NCI-H2171 (cell line): ENCODE results near the gene DHX38.
A peak's percentile ranks its signal among the peaks of the same experiment; 100 is the strongest.
"Not testable (repeated sequence)": the region's sequence is repeated elsewhere in the genome, so short reads cannot be mapped to it uniquely, and the experiment has no call there.

Experiments used
- DNase-seq: peaks from one replicate; lab custom pipeline; 2025; lab: John Stamatoyannopoulos, UW

Gene DHX38

GRCh38 chr16:72093448-72094265 is at the start of gene DHX38, which contains the start of gene TXNL4B:
Gene DHX38, plus strand, starts transcription at chr16:72093847. Its CDS starts 2,311 bp downstream, at chr16:72096158.
Gene TXNL4B, minus strand, starts transcription at chr16:72093620. Its CDS starts 2,871 bp downstream, at chr16:72090749.
- peak; percentile 97 for DNase-seq

DNA sequence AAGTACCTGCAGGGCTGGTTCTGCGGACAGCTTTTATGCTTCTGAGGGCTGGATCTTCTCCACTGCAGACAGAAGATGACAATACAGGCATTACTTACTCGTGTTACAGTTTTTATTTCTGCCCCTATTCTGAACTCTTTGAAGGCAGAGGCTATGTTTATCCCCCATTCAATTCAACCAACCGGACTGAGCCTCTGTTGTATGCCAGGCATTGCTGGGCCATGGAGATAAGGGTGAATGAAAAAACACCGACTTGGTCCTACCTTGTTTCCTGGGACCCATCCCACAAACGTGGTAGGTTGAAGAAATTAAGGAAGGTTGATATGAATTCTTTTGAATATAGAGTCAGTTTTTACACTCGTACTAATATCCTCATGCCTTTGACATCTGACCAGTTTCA is 49.4 kb upstream of the DHX38 start:
- DNase-seq, result no peak

GRCh38 chr16:72044825-72045359 is 48.8 kb upstream of the DHX38 start:
- DNase-seq, result no peak

GRCh38 chr16:72049110-72049509 is 44.5 kb upstream of the DHX38 start:
- no peak for DNase-seq

DNA sequence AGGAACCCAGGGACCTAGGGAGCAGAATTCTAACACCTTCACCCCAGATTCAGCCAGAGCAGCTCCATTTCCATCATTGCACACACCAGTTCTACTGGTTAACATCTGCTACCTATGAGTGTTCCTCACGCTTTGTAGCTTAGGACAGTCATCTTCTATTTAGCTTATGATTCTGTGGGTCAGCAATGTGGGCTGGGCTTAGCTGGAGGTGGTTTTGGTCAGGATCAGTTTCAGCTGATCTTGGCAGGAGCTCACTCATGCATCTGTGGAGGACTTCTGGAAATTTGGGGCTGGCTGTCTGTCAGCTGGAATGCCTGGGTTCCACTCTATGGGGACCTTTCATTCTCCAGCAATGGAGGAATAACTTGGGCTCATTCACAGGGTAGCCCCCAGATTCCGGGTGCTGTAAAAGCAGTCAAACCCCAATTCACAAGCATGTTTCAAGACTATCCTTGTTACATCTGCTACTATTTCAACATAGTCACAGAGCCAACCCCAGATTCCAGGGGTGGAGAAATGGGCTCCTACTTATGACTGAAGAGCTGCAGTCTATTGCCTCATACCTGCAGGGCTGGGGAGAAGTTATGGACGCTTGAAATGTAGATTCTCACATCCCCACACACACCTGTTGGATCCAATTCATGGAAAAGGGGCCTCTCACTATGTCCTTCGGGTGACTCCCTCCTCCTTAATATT is 42.7 kb upstream of the DHX38 start:
- DNase-seq, result no peak

DNA sequence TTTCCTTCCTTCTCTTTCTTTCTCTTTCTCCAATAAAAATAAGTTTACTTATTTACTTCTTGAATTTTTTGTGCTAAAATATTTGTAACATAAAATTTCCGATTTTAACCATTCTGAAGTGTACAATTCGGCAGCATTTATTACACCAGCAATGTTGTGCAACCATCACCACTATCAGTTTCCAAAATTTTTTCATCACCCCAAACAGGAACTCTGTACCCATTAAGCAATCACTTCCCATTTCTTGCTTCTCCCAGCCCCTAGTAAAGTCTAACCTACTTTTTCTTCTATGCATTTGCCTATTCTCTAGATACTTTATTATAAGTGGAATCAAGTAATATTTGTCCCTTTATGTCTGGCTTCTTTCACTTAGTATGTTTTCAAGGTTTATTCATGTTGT is 41.8 kb upstream of the DHX38 start:
- DNase-seq, result no peak

DNA sequence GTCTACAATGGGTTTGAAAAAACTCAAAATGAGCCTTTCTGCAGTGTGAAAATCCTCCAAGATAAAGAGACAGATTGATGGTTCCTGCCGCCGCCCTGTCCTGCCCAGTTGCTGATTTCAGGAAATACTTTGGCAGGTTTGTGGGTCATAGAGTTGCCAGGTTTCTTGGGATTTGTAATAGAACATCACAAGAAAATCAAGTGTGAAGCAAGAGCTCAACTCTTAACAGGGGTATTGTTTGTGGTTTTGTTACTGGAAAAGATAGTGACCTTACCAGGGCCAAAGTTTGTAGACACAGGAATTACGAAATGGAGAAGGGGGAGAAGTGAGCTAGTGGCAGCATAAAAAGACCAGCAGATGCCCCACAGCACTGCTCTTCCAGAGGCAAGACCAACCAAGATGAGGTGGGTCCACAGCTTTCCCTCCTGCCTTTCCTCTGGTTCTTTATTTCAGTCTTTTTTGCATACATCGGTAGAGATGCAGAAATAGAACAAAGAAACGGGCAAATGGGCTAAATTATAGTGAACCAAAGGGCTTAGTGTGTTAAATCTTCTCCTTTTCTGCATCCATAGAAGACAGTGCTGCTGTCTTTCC is 39.3 kb upstream of the DHX38 start, which contains the start of gene HP:
Gene HP (plus strand): TSS at position 252 of the 594 bp plus-strand sequence. CDS start 148 bp downstream, at position 400.
- not testable (repeated sequence) for DNase-seq

GRCh38 chr16:72055911-72056310 is 37.7 kb upstream of the DHX38 start:
- DNase-seq, result no peak

DNA sequence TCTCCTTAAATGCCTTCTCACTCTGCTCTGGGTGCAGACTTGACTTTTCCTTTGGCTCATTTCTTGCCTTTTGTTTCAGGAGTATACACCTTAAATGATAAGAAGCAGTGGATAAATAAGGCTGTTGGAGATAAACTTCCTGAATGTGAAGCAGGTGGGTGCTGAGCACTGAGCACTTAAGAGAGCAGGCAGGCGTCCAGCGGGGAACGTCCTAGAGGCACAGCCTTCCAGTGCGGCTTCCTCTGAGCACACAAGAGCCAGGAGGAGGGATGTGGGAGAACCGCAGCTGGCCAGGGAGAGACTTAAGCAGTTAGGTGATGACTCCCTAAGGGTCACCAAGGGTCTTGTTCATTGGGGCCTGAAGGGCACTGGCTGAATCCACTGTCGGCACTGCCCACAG is 36.3 kb upstream of the DHX38 start:
- DNase-seq, result not testable (repeated sequence)

DNA sequence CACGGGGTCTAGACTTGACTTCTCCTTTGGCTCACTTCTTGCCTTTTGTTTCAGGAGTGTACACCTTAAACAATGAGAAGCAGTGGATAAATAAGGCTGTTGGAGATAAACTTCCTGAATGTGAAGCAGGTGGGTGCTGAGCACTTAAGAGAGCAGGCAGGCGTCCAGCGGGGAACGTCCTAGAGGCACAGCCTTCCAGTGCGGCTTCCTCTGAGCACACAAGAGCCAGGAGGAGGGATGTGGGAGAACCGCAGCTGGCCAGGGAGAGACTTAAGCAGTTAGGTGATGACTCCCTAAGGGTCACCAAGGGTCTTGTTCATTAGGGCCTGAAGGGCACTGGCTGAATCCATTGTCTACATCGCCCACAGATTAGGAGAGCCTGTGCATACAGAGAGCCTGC is 34.6 kb upstream of the DHX38 start:
- DNase-seq, result not testable (repeated sequence)

DNA sequence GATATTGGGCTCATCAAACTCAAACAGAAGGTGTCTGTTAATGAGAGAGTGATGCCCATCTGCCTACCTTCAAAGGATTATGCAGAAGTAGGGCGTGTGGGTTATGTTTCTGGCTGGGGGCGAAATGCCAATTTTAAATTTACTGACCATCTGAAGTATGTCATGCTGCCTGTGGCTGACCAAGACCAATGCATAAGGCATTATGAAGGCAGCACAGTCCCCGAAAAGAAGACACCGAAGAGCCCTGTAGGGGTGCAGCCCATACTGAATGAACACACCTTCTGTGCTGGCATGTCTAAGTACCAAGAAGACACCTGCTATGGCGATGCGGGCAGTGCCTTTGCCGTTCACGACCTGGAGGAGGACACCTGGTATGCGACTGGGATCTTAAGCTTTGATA is 33.2 kb upstream of the DHX38 start:
- DNase-seq, result no peak

DNA sequence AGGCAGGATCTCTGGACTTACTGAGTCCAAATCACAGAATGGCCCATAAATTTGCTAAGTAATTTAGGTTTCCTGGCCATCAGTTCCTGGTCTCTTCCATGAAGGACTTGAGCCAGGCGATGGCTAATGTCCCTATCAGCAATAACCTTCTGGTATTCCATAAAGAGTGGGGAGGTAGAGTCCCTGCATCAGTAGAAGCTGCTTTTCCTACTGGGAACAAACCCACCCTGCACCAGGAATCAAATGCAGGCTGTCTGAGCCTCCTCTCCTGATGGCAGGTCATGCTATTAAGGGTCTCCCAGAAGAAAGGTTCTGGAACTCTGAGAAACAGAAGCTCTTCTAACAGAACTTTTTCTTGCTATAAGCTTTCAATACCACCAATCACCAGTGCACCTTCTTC is 32.1 kb upstream of the DHX38 start:
- DNase-seq, result no peak

DNA sequence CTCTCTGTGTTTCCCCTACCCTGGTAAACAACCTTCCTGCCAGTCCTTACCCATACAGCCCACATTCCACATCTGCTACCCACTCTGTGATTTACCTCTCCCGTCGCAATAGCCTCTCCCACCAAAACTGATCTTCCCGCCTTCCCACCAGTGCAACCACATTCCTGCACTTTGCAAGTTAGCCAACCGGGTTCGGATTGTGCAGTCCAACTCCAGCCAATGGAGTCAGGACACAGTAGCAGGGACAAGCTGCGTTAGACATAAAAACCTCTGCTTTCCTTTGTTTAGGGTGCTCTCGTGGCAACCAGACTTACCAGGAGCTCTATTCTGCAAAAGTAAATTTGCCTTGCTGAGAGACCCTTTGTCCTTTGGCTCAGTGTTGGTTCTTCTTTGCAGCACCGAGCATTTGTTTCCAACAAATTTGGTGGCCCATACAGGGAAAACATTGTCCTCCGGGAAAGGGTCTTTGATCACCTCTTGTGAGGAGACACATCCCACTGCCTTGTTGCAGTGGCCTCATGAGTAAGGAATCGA is 29.2 kb upstream of the DHX38 start:
- no peak for DNase-seq

DNA sequence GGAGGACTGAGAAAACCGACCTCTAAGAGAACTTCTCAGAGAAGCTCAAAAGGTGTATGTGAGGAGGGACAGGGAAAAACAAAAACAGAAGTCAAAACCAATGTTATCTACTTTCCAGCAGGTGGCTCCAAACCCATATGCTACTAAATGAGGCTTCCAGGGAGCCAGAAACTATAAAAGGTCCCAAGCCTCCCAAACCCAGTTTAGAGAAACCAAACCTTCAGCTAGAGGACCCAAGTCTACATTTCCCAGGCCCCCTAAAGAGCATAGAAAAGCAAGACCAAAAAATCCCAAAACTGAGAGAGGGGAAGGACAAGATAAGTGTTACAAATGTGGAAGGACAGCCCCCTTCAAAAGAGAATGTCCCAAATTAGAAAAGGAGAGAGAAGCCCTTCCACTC is 26.9 kb upstream of the DHX38 start:
- peak; percentile 16 for DNase-seq

- no peak for DNase-seq
Observed at GRCh38 chr16:72068930-72069329, 24.7 kb upstream of the DHX38 start.

- DNase-seq, result no peak
Observed at GRCh38 chr16:72072514-72073342, 20.9 kb upstream of the DHX38 start.

GRCh38 chr16:72073560-72074230 is 20.0 kb upstream of the DHX38 start:
- no peak for DNase-seq

DNA sequence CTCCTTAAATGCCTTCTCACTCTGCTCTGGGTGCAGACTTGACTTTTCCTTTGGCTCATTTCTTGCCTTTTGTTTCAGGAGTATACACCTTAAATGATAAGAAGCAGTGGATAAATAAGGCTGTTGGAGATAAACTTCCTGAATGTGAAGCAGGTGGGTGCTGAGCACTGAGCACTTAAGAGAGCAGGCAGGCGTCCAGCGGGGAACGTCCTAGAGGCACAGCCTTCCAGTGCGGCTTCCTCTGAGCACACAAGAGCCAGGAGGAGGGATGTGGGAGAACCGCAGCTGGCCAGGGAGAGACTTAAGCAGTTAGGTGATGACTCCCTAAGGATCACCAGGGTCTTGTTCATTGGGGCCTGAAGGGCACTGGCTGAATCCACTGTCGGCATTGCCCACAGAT is 18.6 kb upstream of the DHX38 start:
- not testable (repeated sequence) for DNase-seq

- not testable (repeated sequence) for DNase-seq
Observed at GRCh38 chr16:72076991-72077706, 16.5 kb upstream of the DHX38 start.

DNA sequence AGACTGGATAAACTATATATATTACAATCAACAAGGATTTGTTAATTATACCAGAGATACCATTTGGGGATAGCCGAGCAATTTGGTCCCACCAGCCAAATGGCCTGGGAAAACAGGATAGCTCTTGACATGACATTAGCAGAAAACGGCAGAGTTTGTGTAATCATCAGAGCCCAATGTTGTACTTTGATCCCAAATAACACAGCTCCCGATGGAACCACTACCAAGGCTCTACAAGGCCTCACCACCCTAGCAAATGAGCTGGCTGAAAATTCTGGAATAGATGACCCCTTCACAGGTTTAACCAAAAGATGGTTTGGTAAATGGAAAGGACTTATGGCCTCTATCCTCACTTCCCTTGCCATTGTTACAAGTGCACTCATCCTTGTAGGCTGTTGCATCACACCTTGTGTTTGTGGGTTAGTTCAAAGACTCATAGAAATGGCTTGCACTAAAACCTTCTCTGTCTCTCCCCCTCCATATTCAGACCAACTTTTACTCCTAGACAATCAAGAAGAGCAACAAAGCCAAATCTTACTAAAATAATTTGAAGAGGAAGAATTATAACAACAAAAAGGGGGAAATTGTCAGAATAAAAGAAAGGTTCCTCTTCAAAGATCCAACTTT is 9.8 kb upstream of the DHX38 start:
- no peak for DNase-seq
